HUES6 (cell line): ENCODE data around the gene LCN10.
"Not testable (repeated sequence)": the region's sequence is repeated elsewhere in the genome, so short reads cannot be mapped to it uniquely, and the experiment has no call there.

Experiments used
- H3K27ac ChIP-seq: 2 replicates; pipeline ENCODE4 v1.7.0; 2013; ENCODE audit warnings: low read depth, mild to moderate bottlenecking, low read length, inconsistent platforms
- H3K27me3 ChIP-seq: 2 replicates; pipeline ENCODE4 v1.6.1; 2013; ENCODE audit warnings: low read length; ENCODE audit not compliant: control insufficient read depth, insufficient read depth
- H3K36me3 ChIP-seq: 2 replicates; pipeline ENCODE4 v1.6.1; 2013; ENCODE audit warnings: low read length; ENCODE audit not compliant: control insufficient read depth, insufficient read depth
- H3K4me1 ChIP-seq: 2 replicates; pipeline ENCODE4 v1.6.1; 2013; ENCODE audit warnings: low read length; ENCODE audit not compliant: control insufficient read depth, insufficient read depth
- H3K4me3 ChIP-seq: 2 replicates; pipeline ENCODE4 v1.5.1; 2013; ENCODE audit warnings: low read depth, low read length
- H3K9ac ChIP-seq: one replicate; pipeline ENCODE4 v1.6.1; 2013; ENCODE audit warnings: mild to moderate bottlenecking, low read length
- H3K9me3 ChIP-seq: 2 replicates; pipeline ENCODE4 v1.6.1; 2013; ENCODE audit warnings: low read depth, low read length; ENCODE audit not compliant: control insufficient read depth, insufficient read depth

LCN10 gene

DNA sequence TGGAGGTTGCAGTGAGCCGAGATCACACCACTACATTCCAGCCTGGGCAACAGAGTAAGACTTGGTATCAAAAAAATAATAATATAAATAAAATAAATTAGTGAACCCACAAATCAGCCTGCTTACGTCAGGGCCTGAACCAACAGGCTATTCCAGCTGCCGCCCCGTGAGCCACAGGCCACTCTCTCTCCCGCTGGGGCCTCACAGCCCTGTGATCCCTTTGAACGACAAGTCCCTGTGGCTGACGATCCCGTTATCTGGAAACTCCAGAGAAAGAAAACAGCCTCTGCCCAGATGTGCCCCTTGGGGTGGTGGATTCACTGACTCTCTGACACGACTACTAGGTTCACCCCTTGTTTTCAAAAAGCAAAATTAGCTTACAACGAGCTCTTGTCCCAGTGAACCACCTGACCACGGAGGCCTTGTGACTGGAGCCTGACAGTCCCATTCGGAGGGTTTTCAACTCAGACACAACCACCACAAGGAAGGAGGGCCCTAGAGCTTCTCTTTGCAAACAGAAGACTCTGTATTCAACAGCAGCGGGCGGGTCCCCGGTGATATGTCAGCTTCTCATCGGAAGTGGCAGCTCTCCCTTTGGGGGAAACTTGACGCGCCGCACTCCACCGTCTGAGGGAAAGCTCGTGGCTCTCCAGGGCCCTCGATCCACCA lies 34.8 kb downstream of the LCN10 start:
- no peaks in the 10 kb centered on the region for H3K4me1 ChIP-seq
- no peaks in the 10 kb centered on the region for H3K9me3 ChIP-seq
- no peak overlapping the region for H3K4me3 ChIP-seq
- peaks cover 12% of the 10 kb centered on the region; the same call in 1 of the 2 replicates for H3K27me3 ChIP-seq
- no peak overlapping the region for H3K27ac ChIP-seq
- H3K9ac ChIP-seq: no peak overlapping the region
- no peaks in the 10 kb centered on the region for H3K36me3 ChIP-seq

DNA sequence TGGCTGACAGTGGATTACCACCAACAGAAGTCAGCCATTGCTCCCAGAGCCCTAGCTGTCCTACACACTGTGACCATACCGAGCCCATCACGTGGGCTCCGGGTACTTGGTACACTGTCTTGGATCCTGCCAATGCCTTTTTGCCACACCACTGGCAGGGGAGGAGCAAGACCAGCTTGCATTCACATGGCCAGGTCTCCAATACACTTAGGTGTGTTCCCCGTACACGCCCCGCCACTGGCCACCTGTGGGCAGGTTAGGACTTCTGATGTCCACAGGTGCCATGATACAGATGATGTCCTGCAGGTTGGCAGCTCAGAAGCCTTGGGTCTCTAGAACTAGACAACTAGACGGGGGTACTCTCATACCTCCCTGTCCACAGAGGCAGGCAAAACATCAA lies 35.7 kb downstream of the LCN10 start:
- H3K9ac ChIP-seq: no peak overlapping the region
- H3K9me3 ChIP-seq: no peaks in the 10 kb centered on the region
- H3K36me3 ChIP-seq: no peaks in the 10 kb centered on the region
- no peaks in the 10 kb centered on the region for H3K4me1 ChIP-seq
- peaks cover 12% of the 10 kb centered on the region; the same call in 1 of the 2 replicates for H3K27me3 ChIP-seq
- no peak overlapping the region for H3K27ac ChIP-seq
- no peak overlapping the region for H3K4me3 ChIP-seq

DNA sequence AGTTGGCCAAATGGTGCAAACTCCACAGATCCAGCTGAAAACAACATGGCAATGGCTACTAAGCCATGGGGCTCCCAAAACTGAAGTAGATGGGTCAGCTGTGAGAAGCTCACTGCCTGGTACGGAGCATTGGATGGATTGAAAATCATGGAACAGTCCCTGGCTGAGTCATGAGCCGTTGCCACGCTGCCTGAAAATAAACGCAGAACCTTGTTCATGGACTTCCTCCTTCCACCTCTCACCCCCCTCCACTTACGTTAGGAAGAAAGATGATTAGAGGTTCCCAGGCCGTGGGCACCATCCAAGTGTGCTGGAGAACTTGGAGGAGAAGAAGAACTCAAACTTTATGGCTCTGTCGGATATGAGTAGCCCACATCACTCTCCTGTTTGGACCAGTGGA lies 37.2 kb downstream of the LCN10 start:
- Histone ChIP-seq H3K36me3 (no peaks in the 10 kb centered on the region), H3K27ac (no peak overlapping the region), H3K4me3 (no peak overlapping the region), H3K27me3 (peaks cover 16% of the 10 kb centered on the region; the same call in 1 of the 2 replicates), H3K9ac (no peak overlapping the region), H3K9me3 (no peaks in the 10 kb centered on the region), H3K4me1 (peaks cover 8% of the 10 kb centered on the region)

DNA sequence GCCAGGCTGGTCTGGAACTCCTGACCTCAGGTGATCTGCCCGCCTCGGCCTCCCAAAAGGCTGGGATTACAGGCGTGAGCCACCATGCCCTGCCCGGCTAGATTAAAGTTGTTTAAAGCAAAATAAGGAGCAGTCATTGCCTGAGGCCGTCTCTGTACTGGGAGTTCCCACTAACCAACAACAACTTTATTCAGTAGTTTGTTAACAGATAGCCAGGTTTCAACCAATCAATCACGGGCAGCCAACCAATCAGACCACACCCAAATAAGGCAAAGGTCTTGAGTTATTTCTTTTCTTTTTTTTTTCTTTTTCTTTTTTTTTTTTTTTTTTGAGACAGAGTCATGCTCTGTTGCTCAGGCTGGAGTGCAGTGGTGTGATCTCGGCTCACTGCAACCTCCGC lies 38.0 kb downstream of the LCN10 start:
- H3K27ac ChIP-seq, H3K4me1 ChIP-seq, H3K9ac ChIP-seq, H3K9me3 ChIP-seq, H3K4me3 ChIP-seq, H3K36me3 ChIP-seq: not testable (repeated sequence)
- H3K27me3 ChIP-seq: peaks cover 17% of the 10 kb centered on the region; the same call in 1 of the 2 replicates

DNA sequence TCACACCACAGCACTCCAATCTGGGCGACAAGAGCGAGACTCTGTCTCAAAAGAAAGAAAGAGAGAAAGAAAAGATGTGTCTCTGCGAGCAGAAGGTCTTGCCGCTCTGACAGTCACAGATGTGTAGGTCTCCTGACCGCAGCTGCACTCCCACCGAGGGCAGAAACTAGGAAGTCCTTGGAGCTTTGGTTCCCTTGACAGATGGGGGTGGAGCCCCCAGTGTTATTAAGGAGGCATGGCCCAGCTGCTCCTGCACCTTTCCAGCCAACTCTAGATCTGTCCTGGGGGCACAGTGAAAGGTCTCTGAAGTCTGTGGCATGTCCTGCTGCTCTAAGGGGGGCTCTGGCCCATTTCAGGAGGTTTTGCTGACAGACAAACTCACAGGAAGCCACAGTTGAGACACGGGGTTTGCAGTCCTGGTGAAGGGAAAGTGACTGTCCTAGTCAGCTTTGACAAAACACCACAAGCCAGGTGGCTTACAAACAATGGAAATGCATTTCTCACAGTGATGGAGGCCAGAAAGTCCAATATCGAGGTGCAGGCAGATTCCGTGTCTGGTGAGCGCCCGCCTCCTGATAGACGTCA lies 39.4 kb downstream of the LCN10 start:
- Histone ChIP-seq H3K4me3 (no peak overlapping the region), H3K9ac (no peak overlapping the region), H3K4me1 (peaks cover 8% of the 10 kb centered on the region), H3K9me3 (no peaks in the 10 kb centered on the region), H3K27me3 (peaks cover 17% of the 10 kb centered on the region; the same call in 1 of the 2 replicates), H3K36me3 (no peaks in the 10 kb centered on the region), H3K27ac (no peak overlapping the region)

DNA sequence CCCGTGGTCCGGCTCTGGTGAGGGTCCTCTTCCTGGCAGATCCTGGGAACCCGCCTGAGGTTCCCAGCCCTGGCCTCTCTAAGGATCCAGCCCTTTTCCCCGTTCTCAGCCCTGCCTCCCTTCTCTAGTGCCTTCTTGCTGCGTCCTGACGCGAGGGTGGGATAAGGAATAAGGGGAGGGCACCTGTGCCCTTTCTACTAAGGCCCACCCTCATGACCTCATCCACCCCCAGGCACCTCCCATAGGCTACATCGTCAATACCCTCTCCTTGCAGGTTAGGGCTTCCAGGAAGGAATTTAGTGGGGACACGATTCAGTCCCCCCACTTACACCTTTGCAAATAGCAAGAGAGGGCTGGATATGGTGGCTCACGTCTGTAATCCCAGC lies 41.1 kb downstream of the LCN10 start:
- H3K4me3 ChIP-seq: peak overlapping the region; percentile 33; the same call in 1 of the 2 replicates

DNA sequence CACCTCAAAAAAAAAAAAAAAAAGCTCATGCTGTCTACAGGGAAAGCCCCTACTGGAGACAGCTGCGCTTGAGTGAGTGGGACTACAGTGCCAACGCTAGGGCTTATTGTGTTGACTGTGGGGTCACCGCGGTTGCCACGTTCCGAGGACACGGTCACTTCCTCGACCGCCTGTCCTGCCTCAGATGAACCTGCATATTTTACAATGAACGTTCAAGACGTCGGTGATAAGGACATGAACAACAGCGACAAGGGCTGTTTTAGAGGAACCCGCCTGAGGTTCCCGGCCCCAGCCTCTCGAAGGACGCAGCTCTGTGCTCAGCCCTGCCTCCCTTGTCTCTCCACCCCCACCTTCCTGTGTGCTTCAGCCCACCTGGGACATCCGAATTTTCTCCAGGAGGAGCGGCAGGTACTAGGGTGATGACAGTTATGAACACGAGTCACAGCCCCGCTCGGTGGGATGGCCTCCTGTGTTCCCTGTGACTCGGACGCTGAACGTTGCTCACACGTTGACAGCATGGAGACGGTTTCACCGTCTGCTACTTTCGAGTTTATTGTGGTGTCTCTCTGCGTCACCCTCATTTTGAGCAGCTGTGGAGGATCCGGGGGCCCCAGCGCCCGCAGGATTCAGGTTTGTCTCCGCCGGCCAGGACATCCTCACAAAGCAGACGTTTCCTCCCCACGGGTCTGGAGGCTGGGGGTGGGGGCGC lies 41.6 kb downstream of the LCN10 start:
- H3K27ac ChIP-seq: no peak overlapping the region
- peaks cover 11% of the 10 kb centered on the region for H3K4me1 ChIP-seq
- no peaks in the 10 kb centered on the region for H3K36me3 ChIP-seq
- H3K9me3 ChIP-seq: no peaks in the 10 kb centered on the region
- peak overlapping the region; percentile 33; the same call in 1 of the 2 replicates for H3K4me3 ChIP-seq
- H3K27me3 ChIP-seq: peaks cover 17% of the 10 kb centered on the region; the same call in 1 of the 2 replicates
- no peak overlapping the region for H3K9ac ChIP-seq

More for the DNA sequence above, 41.1 kb downstream of the LCN10 start:
- no peak overlapping the region for H3K27ac ChIP-seq
- H3K36me3 ChIP-seq: no peaks in the 10 kb centered on the region
- peaks cover 11% of the 10 kb centered on the region for H3K4me1 ChIP-seq
- no peaks in the 10 kb centered on the region for H3K9me3 ChIP-seq
- no peak overlapping the region for H3K9ac ChIP-seq
- peaks cover 17% of the 10 kb centered on the region; the same call in 1 of the 2 replicates for H3K27me3 ChIP-seq

DNA sequence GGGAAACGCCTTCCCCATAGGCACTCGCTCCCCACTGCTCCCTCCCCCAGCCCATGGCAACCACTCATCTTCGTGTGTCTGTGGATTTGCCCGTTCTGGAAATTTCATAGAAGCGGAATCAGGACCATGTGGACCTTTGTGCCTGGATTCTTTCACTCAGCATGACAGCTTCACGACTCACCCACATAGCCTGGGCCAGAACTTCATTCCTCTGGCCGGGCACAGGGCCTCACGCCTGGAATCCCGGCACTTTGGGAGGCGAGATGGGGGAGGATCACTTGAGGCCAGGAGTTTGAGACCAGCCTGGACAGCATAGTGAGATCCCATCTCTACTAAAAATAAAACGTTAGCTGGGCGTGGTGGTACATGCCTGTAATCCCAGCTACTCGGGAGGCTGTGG lies 42.4 kb downstream of the LCN10 start:
- Histone ChIP-seq H3K36me3 (no peaks in the 10 kb centered on the region), H3K27ac (no peak overlapping the region), H3K4me1 (peaks cover 11% of the 10 kb centered on the region), H3K27me3 (peaks cover 14% of the 10 kb centered on the region; the same call in 1 of the 2 replicates), H3K4me3 (no peak overlapping the region), H3K9ac (no peak overlapping the region), H3K9me3 (no peaks in the 10 kb centered on the region)

DNA sequence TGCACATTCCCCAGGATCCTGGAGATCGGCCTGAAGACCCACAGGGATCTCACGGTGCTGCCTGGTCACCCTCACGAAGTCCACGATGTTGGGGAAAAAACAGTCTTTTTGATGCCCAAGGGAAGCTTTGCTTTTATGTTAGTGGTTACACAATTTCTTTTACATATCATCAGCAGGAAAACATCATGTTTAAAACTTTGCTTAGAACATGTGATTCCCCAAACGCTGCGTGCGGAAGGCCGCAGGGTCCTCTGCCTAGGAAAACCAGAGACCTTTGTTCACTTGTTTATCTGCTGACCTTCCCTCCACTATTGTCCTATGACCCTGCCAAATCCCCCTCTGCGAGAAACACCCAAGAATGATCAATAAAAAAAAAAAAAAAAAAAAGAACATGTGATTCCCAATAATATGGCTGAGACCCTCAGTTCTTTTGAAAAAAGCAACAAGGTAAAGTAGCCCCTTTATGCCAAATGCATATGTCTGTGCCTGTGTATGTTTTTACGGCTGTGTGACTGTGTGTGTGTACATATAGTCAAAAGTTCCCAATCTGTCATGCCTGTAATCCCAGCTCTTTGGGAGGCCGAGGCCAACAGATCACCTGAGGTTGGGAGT lies 44.0 kb downstream of the LCN10 start:
- Histone ChIP-seq H3K9ac (no peak overlapping the region), H3K36me3 (no peaks in the 10 kb centered on the region), H3K4me1 (peaks cover 14% of the 10 kb centered on the region), H3K27me3 (peaks cover 14% of the 10 kb centered on the region; the same call in 1 of the 2 replicates), H3K9me3 (no peaks in the 10 kb centered on the region), H3K4me3 (no peak overlapping the region), H3K27ac (no peak overlapping the region)

DNA sequence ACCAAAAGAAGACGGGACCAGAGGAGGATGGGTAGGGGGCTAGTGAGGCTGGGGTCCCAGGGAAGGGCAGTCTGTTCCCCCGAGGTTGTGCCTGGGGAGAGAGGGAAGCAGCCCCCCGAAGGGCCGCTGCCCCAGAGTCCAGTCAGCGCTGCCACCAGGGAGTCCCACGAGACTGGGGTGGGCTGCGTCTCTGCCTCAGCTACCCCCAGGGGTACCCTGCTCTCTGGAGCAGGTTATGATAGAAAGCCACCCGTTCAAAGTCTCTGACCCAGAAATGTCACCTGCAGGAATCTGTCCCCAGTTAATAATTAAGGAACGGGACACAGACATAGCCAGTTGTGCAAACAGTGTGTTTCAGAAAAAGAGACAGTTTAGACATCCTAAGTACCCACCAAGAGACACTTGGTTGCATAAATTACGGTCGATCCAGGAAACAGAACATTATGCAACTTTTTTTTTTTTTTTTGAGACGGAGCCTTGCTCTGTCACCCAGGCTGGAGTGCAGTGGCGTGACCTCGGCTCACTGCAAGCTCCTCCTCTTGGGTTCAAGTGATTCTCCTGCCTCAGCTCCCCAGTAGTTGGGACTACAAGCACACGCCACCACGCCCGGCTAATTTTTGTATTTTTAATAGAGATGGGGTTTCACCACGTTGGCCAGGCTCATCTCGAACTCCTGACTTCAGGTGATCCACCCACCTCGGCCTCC lies 44.8 kb downstream of the LCN10 start:
- no peaks in the 10 kb centered on the region for H3K9me3 ChIP-seq
- H3K4me3 ChIP-seq: no peak overlapping the region
- H3K36me3 ChIP-seq: no peaks in the 10 kb centered on the region
- peaks cover 17% of the 10 kb centered on the region for H3K4me1 ChIP-seq
- no peak overlapping the region for H3K9ac ChIP-seq
- no peak overlapping the region for H3K27ac ChIP-seq
- H3K27me3 ChIP-seq: peaks cover 14% of the 10 kb centered on the region; the same call in 1 of the 2 replicates
